AG08395 (cell line): ENCODE data around the gene ADD1.

Source experiments
- DNase-seq: peaks from one replicate; pipeline ENCODE4 v3.0.0; 2012; ENCODE audit warnings: mixed read lengths, low spot score

Gene ADD1

GRCh38 chr4:2859514-2859913 lies 15.9 kb downstream of the ADD1 start:
- no peak for DNase-seq

GRCh38 chr4:2860391-2861348 lies 17.0 kb downstream of the ADD1 start:
- DNase-seq = no peak

DNA sequence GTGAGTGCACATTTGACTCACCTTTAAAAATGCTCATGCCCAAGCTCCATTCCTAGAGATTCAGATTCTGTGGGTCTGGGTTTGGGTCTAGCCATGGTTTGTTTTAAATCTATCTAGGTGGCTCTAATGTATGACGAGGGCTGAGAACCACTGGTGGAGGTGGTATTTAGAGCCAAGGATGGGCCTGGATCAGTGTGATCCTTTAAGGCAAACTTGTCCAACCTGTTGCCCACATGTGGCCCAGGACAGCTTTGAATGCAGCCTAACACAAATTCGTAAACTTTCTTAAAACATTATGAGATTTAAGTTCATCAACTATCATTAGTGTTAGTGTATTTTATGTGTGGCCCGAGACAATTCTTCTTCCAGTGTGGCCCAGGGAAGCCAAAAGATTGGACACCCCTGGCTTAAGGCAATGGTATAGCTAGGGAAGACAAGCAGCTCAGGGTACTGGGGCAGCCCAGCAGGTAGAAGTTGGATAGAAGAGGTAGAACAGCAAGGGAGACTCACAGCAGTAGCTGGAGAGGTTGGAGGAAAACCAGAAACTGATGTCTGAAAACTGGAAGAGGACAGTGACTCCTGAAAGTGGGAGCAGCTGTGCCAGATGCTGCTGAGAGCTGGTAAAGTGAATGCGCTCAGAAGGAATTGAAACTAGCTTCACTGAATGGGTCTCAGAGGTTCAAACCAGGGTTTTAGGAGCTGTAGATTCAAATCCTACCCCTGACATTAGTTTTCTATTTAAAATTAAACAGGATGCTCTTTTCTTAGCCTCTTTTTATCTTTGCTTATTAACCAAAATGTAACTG lies 18.2 kb downstream of the ADD1 start:
- DNase-seq = peak; percentile 18

GRCh38 chr4:2862528-2862927 lies 18.9 kb downstream of the ADD1 start:
- DNase-seq = peak; percentile 82

- DNase-seq = no peak
Measured at GRCh38 chr4:2863649-2864048, 20.0 kb downstream of the ADD1 start.

GRCh38 chr4:2865196-2865780 lies 21.6 kb downstream of the ADD1 start:
- DNase-seq = no peak

DNA sequence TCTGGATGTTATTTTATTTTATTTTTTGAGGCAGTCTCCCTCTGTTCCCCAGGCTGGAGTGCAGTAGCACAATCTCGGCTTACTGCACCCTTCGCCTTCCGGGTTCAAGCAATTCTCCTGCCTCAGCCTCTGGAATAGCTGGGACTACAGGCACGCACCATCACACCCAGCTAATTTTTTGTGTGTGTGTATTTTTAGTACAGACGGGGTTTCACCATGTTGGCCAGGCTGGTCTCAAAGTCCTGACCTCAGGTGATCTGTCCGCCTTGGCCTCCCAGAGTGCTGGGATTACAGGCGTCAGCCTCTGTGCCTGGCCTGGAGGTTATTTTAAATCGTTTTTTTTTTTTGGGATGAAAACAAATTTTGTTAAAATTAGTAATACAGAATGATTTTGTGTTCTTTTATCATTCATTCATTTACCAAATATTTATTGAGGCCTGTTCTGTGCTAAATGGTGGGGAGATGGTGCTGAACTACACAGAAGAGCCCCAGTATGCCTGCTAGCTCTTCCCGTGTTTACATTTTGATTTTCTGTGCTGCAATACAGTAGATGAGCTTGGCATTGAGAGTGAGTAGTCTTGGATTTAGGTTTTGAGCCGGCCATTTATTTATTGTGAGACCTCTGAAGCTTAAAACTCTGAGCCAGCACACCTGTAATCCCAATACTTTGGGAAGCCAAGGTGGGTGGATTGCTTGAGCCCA lies 22.7 kb downstream of the ADD1 start:
- no peak for DNase-seq

- DNase-seq = no peak
Measured at GRCh38 chr4:2866891-2867290, 23.2 kb downstream of the ADD1 start.

GRCh38 chr4:2867758-2868491 lies 24.3 kb downstream of the ADD1 start:
- peak; percentile 44 for DNase-seq

GRCh38 chr4:2868877-2869487 lies 25.3 kb downstream of the ADD1 start:
- no peak for DNase-seq

DNA sequence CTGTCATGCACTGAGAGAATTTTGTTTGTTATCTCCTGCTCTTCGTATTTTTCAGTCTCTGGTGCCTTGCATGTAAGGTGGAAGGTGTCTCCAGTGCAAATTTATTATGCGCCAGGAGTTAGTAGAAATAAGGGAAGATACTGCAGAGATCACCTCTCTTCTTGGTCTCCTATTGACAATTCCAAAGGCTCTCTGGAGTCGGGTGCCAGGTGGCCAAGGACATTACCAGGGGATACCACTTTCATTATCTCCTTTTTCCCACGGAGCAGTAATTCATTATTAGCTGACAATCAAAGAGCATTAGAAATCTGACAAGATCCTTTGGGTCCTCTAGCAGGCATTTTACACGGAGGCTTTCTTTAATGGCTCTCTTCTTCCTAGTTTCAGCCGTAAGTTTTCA lies 26.0 kb downstream of the ADD1 start:
- DNase-seq = no peak

DNA sequence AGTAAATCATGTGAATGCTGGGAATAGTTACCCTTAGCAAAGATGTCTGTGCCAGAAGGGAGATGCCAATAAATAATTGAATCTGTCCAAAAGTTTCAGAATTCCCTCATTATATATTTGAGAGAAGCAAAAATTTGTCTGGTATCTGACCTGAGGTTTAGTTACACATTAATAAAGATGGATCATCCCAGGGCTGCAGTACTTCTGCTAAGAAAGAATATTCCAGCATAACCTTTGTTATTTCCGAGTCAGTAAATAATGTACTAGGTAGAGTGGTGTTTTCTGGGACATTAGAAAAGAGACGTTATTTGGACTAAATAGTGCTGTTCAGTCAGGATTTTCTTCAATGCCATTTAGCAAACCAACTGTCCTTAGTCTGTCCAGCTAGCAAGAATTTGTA lies 26.4 kb downstream of the ADD1 start:
- no peak for DNase-seq

- no peak for DNase-seq
Measured at GRCh38 chr4:2871466-2871865, 27.8 kb downstream of the ADD1 start.

DNA sequence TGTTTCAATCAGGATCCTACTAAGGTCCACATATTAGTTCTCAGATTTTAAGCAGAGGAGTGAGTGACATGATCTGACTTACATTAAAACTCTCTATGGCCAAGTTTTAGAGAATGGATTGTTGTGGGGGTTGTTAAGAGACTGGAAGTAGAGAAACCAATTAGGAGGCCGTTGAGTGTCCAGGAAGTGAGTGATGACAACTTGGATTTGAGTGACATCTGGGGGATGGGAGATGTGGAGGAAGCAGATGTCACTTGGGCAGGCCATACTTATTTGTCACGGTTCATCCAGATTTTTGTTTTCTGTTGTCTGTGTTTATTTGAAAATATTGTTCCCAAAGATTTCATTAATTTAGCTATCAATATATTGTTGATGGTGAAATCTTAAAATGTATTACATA lies 28.3 kb downstream of the ADD1 start:
- DNase-seq = no peak

DNA sequence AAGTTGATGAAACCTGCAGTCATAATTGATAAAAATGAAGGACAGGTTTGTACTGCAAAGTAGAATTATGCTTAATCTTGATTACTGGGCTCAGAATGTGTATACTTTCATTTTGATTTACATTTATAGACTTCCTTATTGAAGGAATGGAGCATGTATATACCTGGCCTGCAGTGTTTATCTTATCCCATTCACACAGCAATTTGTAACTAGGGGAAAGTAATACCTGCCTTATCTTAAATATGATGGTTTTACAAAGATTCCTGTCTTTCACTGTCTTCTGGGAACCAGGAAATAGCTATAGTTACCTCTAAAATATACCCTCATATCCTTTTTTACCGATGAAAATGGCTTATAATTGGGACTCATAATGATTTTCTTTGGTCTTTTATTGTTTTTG lies 29.7 kb downstream of the ADD1 start:
- DNase-seq = no peak

DNA sequence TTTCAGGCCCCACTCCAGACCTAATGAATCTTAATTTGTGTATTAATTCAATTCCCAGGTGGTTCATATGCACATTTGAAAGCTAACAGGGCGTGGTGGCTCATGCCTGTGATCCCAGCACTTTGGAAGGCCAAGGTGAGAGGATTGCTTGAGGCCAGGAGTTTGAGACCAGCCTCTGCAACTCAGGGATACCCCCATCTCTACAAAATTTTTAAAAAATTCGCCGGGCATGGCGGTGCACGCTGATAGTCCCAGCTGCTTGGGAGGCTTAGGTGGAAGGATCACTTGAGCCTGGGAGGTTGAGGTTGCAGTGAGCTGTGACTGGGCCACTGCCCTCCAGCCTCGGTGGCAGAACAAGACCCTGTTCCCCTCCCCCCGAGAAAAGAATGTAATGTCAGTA lies 31.2 kb downstream of the ADD1 start:
- DNase-seq = no peak

GRCh38 chr4:2875556-2875955 lies 31.9 kb downstream of the ADD1 start:
- DNase-seq = no peak

DNA sequence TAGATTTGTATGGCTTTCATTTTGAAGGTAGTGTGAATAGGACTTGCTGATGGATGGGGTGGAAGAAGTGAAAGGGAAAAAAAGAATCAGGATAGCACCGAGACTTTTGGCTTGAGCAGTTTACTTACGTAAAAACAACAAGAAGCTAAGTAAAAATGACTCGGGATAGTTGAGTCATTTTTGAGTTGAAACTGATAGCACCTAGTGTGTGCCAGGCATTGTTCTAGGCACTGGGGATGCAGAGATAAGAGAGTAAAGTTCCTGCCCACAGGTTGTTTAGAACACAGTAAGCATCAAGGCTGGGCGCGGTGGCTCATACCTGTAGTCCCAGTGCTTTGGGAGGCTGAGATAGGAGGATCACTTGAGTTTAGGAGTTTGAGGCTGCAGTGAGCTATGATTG lies 34.7 kb downstream of the ADD1 start:
- no peak for DNase-seq

DNA sequence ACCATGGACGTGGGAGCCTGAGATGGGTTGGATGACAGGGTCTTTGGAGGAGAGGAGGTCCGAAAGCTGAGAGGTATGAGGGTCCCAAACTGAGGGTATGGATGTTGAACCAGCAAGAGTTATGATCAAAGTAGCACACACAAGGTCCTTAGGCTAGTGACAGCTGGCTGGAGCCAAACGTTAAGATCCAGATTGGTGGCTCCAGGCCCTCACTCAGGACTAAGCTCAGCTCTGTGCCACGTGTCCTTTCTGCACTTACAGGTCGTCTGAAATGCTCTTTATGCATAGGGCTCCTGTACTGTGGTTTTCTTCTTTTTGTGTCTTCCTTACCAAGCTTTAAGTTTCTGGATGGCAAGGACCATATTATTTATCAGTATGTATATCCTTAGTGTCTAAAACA lies 35.4 kb downstream of the ADD1 start:
- no peak for DNase-seq

GRCh38 chr4:2881431-2881830 lies 37.8 kb downstream of the ADD1 start:
- DNase-seq = no peak

GRCh38 chr4:2882341-2882740 lies 38.7 kb downstream of the ADD1 start:
- DNase-seq = no peak
